CD4-positive, alpha-beta T cell treated with Interleukin-15 for 1 hour (primary cell): ENCODE results near the gene MAGEA9B.
A peak's percentile ranks its signal among the peaks of the same experiment; 100 is the strongest.
"Not testable (repeated sequence)": the region's sequence is repeated elsewhere in the genome, so short reads cannot be mapped to it uniquely, and the experiment has no call there.

Experiments
- DNase-seq: peaks from one replicate; pipeline ENCODE4 v3.0.0-alpha.2; 2020

Gene MAGEA9B

DNA sequence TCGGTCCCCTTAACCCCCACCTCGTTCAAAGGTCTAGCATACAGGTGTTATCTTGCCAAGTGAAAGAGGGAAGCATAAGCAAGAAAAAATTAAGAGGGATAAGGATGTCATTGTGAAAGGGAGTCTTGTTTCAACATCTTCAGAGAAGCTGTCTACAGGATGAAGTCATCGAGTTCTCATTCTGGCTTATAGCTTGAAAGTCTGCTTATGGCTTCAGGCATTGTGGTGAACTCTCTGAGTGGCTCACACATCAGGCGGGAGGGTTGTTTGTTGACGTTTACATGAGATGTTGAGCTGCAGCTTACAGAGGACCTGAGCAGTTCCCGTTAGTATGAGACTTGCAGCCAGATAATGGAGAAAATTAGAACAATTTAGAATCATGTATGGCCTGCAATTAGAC, 16.6 kb downstream of the MAGEA9B start:
- no peak for DNase-seq

GRCh38 chrX:149569770-149570169, 17.5 kb downstream of the MAGEA9B start:
- no peak for DNase-seq

DNA sequence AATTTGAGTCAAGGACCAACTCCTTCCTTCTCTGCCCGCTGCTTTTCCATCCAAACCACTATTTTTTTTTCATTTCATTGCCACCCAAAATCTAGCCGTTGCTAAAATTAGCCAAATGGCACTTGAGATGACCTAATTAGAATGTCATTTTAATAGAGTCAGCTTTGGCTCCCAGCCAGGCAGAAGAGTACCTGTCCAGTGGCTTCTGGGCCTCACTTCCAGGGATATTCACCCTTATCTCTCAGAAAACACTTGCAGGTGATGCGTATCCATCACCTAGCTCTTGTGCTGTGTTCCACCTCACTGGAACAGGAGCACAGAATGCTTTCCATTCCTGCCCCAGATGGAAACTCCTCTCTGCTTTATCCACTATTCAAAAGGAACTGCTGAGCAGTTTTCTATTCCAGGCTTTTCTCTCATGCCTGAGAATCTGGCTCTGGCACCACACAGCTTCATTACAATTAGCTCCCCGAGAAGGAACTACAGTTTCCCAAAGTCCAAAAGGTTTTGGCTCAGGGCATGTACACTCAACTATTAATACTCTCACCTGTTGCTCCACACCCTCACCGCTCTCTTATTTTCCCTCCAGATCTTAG, 18.5 kb downstream of the MAGEA9B start:
- DNase-seq: no peak

DNA sequence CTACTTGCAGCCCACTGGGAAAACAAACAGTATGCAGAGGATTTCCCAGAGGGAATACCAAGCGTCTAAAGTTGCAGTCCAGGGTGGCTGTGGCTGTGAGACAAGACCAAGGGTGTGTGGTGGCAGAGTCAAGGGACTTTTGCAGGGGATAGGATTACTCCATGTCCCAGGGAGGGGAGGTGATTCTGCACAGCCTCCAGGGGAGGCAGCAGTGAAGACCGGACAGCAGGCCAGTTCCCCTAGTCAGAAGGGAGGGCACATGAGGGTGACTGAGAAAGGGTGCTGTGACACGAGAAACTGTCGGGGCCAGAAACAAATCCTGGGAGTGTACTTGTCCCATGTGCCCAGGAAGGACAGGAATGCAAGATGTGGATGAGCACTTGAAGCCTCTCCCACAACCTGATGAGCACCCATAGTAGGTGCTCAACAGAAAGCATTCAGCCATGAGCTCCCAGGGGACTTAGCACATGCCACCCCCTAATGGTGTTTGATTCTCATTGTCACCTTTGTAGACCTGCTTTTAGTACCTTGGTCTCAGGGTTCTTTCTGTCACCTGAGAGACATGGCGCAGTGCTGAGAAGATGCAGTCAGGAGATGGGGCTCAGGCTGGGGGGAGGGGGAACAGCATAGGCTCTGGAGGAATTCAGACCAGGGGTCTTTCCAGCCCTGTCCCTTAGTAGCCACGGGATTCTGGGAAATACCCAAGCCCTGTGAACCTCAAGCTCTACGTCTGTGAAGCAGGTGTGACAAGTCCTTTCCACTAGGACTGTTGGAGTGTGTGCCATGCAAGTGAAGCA, 19.4 kb downstream of the MAGEA9B start:
- DNase-seq: no peak

GRCh38 chrX:149563359-149563758, 23.9 kb downstream of the MAGEA9B start:
- DNase-seq: no peak

DNA sequence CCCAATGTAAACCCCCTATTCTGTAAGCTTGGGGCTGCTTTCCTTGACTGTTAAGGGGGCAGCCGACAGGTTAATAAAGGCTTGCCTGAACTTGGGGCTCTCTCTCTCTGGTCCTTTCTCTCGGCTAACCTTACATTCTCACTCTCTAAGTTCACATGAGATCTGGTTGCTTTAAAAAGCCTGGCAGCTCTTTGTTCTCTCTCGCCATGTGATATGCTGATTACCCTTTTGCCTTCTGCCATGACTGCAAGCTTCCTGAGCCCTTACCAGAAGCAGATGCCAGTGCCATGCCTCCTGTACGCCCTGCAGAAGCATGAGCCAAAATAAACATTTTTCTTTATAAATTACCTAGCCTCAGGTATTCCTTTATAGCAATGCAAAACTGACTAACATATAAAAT, 32.0 kb downstream of the MAGEA9B start:
- DNase-seq: not testable (repeated sequence)

DNA sequence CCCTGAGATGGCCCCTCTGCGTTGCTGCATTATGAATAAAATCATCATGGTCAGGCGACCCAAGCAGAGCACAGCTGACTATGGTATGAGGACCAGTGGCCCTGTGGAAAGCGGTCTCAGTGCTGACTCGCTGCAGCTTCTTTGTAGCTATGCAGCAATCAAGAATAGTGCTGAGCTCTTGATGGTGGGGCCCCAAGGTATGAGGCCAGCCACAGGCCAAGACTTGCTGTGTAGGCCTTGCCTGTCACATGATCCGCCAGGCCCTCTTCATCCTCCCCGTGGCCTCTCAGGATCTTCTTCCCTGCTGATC, 35.4 kb downstream of the MAGEA9B start:
- DNase-seq: not testable (repeated sequence)

DNA sequence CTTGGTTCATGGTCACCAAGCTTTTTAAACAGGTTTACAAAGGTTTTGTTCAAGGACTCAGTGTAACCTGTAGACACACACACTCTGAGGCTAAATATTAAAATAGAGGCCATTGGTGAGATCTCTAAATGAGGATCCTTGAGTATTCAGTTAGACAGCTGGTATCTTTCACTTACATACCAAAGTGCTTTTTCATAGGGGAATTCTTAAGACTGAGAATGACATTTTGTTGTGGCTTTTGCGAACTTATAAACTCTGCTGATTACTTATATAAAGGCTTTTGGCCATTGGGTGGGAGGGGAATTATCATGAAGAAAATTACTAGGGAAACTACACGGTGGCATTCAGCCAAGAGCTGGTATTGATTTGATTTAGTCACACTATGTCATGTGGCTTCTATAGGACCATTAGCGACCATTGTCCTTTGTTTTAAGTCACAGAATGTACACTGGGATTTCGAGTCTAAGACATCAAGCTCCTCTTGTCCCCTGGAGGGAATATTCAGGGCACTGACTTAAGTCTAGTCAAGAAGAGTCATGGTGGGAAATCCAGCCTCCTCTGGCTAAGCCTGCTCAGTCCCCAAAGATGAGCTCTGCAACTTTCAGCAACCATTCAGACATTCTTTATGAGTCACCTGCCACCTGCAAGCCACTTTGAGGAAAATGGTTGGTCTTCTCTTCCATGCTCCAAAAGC, 35.9 kb downstream of the MAGEA9B start:
- DNase-seq: not testable (repeated sequence)

GRCh38 chrX:149550454-149550853, 36.8 kb downstream of the MAGEA9B start:
- not testable (repeated sequence) for DNase-seq

DNA sequence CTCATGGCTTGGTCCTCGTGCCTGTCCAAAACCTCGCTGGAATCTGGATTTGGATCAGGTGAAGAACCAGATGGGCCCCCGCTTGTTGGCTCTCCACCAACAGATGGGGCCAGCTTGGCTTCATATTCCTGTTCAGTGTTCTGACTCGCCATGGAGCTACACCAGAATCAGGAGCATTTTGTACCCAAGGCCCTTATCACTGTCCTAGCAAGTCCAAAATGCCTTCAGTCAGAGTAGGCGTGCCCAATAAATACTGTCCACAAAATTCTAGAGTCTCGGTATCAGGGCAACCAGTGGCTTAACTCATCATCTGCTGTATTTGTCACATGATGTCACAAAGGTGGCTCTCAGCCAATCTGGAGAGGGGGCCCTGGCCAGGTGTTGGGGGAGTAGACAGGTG, 37.6 kb downstream of the MAGEA9B start, which contains the start of gene HSFX3:
Gene HSFX3, minus strand, starts transcription at position 224 of the 400 bp plus-strand sequence. Its CDS starts 72 bp downstream, at position 152.
- not testable (repeated sequence) for DNase-seq

DNA sequence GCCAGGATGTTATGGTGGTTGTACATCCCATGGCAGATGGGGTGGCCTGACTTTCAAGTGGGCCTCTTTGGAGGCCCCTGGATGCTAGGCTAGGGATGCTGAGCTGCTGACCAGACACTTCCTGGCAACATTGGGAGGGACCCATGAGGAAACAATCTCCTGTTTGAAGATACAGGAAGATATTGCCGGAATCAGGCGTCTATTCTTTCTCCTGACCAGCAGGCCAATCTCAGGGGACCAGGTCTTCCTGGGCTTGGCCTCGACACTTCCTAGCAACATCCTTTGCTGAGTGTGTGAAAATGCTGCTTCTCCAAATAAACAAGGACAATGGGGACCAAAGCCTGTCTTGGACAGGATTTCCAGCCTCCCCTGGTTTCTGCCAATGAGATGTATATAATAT, 39.5 kb downstream of the MAGEA9B start:
- DNase-seq: not testable (repeated sequence)

DNA sequence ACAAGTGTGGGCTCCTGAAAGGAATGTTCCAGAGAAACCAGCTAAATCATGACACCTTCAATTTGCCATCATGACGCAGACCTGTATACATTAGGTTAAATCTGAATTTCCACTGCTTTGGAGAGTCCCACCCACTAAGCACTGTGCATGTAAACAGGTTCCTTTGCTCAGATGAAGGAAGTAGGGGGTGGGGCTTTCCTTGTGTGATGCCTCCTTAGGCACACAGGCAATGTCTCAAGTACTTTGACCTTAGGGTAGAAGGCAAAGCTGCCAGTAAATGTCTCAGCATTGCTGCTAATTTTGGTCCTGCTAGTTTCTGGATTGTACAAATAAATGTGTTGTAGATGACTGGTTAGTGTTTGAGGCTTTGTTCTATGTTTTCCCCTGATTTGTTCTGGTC, 40.3 kb downstream of the MAGEA9B start:
- DNase-seq: not testable (repeated sequence)

GRCh38 chrX:149545545-149546543, 41.4 kb downstream of the MAGEA9B start:
- not testable (repeated sequence) for DNase-seq

- no peak for DNase-seq
Measured at GRCh38 chrX:149541521-149542047, 45.7 kb downstream of the MAGEA9B start.

DNA sequence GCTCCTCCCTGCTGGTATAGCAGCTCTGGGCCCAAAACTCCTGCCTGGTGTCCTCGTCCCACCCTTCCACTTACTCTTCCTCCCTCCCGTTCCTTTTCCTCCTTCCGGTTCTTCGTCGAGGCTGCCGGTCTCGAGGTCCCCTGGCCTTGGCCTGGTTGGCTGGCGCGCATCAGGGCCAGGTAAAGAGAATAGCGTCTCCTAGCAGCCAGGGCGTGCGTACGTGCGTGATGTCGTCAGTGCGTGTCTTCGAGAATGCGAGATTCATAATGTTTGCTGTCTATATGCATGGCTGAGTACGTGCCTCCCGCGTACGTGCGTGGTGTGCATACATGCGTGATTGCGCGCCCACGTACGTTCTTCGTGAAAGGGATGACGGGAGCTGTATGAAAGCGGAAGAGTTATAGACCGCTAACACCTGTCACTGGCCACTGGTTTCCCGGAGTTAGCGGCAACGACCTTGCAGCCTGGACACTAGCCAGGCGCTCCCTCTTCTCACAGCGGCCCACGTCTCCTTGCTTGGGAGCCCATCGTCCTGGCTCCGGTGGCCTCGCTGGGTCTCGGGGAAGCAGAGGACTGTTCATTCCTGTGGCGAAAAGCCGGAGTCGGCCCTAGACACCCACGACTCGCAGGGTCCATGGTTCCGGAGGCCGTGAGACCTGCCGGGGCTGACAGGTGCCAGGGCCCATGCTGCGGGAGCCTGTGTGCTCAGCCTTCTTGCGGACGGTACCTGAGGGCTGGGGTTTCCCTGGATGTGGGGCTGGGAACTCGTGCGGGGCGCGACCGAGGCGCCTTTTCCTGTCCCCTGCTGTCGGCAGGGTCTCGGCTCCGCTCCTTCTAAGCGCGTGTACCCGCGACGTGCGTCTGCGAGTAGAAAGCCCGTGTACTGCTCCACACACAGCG, 46.4 kb downstream of the MAGEA9B start, which contains the start of gene EOLA1:
Gene EOLA1, plus strand, starts transcription at position 392 of the 900 bp plus-strand sequence. CDS start 4,619 bp downstream, outside the sequence.
- peak; percentile 95 for DNase-seq

- peak; percentile 93 for DNase-seq
Measured at GRCh38 chrX:149540131-149540620, 47.1 kb downstream of the MAGEA9B start.

GRCh38 chrX:149539283-149540130, 47.8 kb downstream of the MAGEA9B start:
- DNase-seq: peak; percentile 96

DNA sequence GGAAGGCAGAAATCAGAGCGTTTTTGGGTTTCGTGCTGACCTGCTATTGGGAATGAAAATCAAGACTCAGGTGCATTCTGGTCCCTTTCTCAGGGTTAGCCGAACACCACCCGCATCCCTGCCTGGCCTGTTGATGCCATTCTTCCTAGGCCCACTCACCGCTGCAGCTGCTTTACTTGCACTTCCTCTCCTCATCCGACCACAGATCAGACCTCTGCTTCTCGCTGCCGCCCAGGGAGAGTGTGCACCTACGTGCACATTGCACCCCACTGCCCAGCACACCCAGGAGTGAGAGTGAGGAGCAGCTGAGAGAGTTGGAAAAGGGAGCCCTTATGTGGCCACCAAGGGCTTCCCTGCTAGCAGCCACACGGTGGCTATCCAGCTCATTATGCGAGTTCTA, 49.8 kb downstream of the MAGEA9B start:
- DNase-seq: not testable (repeated sequence)

GRCh38 chrX:149534926-149535602, 52.2 kb downstream of the MAGEA9B start:
- not testable (repeated sequence) for DNase-seq
